Fibroblast of gingiva (primary cell): ENCODE data around the gene ING2.
"Not testable (repeated sequence)": the region's sequence is repeated elsewhere in the genome, so short reads cannot be mapped to it uniquely, and the experiment has no call there.

Experiments used
- DNase-seq: peaks from one replicate; pipeline ENCODE4 v3.0.0-alpha.2; 2011; ENCODE audit warnings: low read depth

The ING2 gene, protein sequence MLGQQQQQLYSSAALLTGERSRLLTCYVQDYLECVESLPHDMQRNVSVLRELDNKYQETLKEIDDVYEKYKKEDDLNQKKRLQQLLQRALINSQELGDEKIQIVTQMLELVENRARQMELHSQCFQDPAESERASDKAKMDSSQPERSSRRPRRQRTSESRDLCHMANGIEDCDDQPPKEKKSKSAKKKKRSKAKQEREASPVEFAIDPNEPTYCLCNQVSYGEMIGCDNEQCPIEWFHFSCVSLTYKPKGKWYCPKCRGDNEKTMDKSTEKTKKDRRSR

DNA sequence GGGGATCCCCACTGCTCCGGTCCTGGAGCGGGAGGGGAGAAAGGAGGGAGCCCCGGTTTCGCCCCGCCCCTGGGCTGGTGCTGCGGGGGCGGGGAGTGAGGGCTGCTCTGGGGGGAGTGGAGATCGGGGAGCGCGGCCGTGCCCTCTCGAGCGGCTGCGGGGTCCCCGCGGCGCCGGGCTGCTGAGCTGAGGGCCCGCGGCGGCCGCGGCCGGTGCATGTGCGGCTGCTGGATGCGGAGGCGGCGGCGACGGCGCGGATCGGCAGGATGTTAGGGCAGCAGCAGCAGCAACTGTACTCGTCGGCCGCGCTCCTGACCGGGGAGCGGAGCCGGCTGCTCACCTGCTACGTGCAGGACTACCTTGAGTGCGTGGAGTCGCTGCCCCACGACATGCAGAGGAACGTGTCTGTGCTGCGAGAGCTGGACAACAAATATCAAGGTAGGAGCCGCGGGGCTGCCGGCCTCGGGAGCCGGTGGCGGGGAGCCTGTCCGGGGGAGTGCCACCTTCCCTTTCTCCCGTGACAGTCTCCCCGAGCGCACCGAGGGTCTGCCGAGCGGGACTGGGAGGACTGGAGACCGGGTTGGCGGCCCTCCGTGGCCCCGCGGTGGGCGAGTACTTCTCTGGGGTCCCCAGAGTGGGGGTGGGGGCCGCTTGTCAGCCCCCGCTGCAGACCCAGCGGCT lies at the start of gene ING2:
Gene ING2, plus strand, starts transcription at position 129 of the 681 bp plus-strand sequence. Its CDS starts 138 bp downstream, at position 267.
- no peak for DNase-seq

DNA sequence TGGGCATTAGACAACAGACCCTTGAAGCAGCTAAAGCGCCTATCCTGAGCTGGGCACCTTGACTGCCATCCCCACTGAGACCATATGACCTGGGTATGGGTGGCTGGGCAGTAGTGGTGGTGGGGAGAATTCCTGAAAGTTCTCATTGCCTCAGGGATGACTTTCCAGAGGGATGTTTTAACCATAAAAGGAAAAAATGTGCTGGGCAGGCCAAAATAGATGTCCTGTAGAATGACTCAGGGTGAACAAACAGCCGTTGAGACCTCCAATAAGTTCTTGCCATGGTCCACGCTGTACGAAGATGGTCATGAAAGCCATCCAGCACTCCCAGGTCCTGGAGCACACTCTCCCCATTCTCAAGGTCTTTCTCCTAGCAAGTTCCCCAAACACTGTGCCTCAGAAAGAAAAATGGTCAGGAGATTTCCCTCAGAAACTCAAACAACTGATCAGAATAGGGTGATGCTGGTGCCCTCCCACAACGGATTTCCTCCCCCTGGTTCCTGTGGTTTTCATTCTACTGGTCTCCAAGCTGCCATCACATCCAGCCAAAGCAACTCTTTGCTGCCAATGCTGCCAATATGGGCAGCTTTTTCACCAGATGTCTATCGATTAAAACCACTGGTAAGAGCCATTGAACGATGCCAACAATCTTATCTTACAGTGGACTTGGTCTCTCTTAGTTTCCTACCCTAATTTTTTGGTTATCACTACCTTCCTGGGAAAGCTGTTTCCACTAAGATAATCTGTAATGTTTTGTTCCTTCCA lies 49.2 kb upstream of the ING2 start:
- DNase-seq, result no peak

DNA sequence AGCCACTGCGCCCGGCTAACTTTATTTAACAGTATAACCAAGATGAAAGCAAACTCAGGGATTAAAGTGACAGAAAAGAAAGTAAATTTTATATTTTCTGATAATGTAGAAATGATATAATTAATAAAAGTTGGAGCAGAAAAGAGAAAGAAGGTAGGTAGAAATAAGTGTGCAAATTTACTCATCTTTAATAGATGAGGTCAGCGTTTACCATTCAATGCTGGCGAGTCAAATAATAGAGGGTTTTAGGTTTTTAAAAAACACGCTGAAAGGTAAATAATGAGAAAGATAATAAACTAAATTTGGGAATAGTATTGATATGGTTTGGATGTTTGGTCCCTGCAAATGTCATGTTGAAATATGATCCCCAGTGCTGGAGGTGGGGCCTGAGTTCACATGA lies 46.9 kb upstream of the ING2 start:
- DNase-seq, result no peak

DNA sequence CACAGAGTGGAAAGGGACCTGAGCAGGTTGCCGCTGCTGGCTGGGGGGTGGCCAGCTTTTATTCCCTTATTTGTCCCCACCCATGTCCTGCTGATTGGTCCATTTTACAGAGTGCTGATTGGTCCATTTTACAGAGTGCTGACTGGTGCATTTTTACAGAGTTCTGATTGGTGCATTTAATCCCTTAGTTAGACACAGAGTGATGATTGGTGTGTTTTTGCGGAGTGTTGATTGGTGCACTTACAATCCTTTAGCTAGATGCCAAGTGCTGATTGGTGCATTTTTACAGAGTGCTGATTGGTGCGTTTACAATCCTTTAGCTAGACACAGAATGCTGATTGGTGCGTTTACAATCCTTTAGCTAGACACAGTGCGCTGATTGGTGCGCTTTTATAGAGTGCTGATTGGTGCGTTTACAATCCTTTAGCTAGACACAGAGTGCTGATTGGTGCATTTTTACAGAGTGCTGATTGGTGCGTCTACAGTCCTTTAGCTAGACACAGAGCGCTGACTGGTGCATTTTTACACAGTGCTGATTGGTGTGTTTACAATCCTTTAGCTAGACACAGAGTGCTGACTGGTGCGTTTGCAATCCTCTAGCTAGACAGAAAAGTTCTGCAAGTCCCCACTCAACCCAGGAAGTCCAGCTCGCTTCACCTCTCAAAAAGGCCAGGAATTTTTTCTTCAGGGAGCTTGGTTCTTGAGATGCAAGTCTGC lies 40.8 kb upstream of the ING2 start:
- not testable (repeated sequence) for DNase-seq

DNA sequence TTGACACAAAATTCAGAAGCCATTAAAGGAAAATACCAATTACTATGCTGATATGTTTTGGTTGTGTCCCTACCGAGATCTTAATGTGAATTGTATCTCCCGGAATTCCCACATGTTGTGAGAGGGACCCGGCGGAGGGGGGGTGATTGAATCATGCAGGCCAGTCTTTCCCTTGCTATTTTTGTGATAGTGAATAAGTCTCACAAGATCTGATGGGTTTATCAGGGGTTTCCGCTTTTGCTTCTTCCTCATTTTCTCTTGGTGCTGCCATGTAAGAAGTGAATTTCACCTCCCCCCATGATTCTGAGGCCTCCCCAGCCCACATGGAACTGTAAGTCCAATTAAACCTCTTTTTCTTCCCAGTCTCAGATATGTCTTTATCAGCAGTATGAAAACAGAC lies 39.0 kb upstream of the ING2 start:
- DNase-seq, result not testable (repeated sequence)

DNA sequence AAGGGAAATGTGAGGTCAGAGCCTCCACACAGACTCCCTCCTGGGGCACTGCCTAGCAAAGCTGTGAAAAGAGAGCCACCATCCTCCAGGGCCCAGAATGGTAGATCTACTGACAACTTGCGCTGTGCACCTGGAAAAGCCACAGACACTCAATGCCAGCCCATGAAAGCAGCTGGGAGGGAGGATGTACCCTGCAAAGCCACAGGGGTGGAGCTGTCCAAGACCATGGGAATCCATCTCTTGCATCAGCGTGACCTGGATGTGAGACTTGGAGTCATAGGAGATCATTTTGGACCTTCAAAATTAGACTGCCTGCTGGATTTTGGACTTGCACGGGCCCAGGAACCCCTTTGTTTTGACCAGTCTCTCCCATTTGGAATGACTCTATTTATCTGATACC lies 37.6 kb upstream of the ING2 start:
- no peak for DNase-seq

DNA sequence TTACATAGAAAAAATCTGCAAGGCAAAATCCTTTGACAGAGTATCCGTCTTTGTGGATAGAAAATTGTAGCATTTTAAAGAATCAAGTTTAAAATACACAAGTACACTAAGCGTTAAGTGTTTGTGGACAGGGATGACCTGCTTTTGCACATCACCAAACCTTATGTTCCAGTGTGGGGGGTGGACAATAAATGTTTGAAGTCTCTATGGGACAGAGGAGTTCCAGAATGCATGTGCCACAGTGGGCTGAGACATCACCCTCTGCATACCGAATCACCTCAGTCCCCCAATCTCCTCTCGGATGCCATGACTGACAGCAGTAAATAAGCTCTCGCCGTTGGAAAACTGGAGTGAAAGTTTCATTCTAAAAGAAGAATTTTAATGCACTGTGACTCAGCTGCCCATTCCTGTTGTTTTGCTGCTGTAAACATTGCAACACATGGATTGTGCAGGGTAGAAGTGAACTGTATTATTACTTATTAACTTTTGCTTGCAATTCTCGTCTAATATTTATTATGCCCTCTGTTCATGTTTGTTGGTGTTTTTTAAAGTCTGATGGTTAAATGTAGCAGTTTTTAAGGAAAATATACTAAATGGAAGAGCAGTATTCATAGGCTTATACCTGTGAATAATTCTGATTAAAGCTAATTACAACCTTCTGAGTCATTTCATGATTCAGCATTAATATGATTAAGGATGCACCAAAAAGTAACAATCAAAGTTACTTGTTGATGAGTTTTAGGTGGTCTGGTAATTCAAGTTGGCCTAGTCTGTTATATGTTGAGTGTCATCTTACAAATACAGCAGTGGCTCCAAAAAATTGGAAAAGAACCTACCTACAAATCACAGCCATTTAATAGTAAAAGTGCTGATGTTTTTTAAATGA lies 36.4 kb upstream of the ING2 start:
- peak; percentile 30 for DNase-seq

DNA sequence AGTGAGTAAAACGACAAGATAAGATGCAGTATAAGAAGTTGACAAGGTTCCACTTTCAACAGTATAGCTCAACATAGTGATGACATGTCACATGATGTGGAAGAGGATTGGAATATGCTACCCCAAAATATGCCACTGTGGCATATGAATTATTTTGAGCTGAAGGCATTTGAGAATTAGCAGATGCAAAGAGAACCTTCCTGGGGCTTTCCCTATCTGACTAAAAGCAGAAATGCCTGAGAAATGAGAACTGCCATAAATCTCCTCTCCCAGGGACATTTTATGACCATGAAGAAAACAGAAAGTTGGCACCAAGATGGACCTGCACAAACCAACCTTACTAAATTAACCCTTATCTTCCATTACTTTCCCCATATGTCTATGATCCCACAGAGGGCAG lies 35.6 kb upstream of the ING2 start:
- no peak for DNase-seq

DNA sequence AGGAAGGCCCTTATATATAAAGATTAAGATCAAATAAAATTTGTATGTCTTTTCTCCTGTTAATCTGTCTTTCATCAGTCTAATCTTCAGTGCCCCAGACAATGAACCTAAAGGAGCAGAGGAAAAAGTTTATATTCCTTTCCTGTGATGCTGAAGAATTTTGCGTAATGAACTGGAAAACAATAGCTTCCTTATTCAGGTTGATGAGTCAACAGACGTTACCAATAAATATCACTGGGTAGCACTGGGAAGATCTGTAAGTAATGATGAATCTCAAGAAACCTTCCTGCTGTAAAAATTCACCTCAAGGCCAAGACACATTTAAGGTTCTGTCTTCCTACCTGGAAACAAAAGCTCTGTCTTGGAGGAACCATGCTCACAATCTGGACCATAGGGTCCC lies 34.9 kb upstream of the ING2 start:
- no peak for DNase-seq

DNA sequence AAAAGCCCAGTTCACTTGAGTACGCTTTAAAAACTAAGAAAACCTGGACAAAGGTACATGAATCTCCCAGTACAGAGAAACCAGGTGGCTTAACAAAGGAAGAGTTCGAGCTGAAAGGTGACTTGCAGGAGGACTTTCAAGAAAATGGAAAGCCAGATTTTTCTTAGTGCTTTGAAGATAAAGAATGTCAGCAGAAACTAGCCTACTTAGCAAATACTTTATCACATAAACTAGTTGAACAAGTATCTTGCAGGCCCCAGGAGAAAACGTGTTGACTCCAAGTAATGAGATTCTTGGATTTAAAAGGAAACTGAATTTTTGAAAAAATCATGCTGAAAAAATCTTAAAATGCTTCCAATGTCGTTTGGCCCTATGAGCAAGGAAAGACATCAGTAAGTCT lies 34.0 kb upstream of the ING2 start:
- DNase-seq, result no peak

DNA sequence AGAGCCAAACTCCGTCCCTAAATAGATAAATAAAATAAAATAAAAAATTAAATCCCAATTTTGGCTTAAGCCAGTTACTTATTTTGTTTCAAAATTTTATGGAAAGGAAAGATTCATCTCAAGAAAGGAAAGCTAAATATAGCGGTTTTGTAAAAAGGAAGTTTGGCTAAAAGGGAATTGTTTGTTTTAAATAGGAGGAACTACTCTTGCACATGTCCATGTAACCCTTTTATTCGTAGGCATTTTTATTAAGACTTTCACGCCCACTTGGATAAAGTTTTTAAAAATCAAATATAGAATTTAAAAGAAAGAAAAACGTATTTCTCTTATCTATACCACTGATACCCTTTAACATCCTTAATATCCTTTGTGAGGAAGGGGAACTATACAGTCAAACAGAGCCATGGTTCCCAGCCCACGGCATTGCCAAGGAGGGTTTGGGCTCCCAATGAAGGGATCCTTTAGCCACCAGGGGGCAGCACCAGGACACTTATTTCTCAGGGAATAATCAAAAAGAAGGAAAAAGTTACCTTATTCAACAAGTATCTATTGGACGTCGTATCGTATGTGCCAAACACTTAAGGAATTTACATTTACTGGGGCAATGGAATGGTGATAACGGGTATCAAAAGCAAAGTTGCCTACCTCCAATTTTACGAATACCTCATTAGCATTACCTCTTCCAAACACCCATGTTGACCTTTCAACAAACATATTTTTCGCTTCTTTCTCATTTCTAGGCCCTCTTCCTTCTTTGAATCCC lies 32.7 kb upstream of the ING2 start:
- DNase-seq, result peak; percentile 46

DNA sequence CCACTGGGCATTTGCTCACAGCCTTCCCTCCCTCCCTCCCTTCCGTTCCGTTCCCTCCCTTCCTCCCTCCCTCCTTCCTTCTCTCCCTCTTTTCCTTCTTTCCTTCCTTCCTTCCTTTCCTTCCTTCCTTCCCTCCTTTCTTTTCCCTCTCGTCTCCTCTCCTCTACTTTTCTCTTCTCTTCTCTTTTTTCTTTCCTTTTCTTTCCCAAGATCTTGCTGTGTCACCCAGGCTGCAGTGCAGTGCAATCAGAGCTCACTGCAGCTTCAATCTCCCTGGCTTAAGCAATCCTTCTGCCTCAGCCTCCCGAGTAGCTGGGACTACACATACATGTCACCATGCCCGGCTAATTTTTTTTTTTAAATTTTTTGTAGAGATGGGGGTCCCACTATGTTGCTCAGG lies 26.7 kb upstream of the ING2 start:
- DNase-seq, result peak; percentile 19

DNA sequence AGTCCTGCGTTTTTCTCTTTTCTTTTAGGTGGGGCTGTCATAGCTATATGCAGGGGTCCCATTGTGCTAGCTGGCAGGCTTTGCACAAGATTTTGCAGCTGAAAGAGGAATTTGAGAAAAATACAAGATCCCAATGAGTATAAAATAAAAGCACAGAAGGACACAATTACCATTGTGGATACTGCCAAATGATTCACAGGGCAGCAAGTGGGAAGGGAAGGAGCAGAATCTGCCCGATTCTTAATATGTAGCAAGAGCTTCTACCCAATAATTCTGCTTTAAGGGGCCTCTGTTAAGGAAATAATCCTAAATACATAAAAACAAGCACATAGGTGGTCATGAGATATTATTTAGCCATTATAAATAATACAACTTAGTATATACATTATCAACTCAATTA lies 25.9 kb upstream of the ING2 start:
- DNase-seq, result peak; percentile 40

DNA sequence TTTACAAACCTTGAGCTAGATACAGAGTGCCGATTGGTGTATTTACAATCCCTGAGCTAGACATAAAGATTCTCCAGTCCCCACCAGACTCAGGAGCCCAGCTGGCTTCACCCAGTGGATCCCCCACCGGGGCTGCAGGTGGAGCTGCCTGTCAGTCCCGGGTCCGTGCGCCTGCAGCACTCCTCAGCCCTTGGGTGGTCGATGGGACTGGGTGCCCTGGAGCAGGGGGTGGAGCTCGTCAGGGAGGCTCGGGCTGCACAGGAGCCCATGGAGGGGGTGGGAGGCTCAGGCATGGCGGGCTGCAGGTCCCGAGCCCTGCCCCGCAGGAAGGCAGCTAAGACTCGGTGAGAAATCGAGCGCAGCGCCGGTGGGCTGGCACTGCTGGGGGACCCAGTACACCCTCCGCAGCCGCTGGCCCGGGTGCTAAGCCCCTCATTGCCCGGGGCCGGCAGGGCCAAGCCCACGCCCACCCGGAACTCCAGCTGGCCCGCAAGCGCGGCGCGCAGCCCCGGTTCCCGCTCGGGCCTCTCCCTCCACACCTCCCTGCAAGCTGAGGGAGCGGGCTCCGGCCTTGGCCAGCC lies 22.3 kb upstream of the ING2 start:
- not testable (repeated sequence) for DNase-seq

DNA sequence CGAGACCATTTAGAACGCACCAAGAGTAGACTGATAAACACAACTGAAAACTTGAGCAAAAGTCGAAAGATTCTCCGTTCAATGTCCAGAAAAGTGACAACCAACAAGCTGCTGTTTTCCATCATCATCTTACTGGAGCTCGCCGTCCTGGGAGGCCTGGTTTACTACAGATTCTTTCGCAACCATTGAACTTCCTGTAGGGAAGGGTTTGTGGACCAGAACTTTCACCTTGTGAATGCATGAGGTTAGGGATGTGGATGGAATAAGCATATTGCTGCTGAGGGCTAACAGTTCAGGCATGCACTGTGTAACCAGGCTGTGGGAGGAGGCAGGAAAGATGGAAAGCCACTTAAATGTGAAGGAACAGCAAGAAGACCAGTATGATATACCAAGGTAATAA lies 20.9 kb upstream of the ING2 start:
- no peak for DNase-seq

DNA sequence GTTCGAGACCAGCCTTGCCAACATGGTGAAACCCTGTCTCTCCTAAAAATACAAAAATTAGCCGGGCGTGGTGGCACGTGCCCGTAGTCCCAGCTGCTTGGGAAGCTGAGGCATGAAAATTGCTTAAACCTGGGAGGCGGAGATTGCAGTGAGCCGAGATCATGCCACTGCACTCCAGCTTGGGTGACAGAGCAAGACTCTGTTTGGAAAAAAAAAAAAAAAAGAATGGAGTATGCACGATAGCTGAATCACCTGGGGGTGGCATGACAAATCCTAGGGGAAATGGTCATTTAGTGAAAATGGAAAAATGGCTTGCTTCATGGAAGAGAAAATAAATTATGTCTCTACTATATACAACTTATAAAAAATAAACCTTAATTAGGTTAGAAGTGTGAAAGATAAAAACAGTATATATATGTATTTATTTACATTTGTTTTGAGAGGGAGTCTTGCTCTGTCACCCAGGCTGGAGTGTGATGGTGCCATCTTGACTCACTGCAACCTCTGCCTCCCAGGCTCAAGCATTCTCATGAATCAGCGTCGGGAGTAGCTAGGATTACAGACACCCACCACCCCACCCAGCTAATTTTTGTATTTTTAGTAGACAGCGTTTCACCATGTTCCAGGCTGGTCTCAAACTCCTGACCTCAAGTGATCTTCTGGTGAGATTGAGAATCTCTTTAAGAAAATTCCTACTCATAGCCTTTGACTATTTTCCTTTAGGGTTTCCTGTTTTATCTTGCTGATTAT lies 19.3 kb upstream of the ING2 start:
- no peak for DNase-seq

DNA sequence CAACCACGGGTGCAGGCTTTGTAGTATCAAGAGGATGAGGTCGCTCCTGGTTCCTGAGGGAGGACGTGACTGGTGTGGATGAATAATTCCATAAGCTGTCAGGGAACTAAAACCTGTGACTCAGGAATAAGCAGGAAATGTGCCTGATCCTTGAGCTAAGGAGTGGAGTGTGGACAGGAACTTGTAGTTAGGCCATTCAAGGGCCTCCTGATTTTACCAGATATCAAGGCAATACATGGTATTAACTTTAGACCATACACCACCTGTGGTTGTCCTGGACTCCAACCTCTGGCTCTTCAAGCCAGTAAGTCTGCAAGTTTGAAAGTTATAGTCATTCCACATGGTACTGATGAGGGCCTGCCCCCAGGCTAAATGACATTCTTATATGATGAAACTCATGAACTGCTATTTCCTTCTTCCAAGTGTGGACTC lies 12.1 kb upstream of the ING2 start:
- DNase-seq, result peak; percentile 68

DNA sequence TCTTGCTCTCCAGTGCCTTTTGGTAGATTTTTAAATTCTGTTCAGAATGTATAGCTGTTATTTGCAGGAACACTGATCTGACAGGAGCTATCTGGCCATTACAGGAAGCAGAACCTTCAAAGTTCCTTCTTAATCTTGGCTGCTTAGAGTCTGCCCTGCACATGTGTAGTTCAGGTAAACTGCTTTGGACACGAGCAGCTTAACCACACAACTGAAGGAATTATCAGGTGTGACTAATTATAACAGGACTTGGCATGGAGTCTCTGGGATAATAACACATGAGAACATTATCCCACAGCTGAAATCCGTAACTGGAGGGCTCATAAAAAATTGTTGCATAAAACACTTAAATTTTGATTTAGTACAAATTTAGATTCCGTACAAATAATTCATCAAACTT lies 11.6 kb upstream of the ING2 start:
- DNase-seq, result no peak

DNA sequence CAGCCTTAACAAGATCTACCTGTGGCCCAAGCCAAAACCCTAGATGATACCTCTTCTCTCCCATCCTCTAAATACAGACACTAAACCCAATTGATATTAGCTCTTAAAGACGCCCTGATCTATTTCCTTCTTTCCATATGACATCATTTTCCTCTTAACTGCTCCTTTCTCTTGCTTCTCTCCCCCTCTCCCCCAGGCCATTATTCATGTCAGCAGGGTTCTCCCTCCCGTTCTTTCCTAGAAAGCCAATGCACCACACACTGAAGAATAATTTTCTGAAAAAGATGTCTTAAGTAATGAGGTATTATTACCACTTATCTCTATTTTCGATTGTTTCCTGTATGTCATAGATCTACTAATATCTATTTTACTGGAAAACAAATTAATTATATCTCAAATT lies 9.7 kb upstream of the ING2 start:
- DNase-seq, result no peak

DNA sequence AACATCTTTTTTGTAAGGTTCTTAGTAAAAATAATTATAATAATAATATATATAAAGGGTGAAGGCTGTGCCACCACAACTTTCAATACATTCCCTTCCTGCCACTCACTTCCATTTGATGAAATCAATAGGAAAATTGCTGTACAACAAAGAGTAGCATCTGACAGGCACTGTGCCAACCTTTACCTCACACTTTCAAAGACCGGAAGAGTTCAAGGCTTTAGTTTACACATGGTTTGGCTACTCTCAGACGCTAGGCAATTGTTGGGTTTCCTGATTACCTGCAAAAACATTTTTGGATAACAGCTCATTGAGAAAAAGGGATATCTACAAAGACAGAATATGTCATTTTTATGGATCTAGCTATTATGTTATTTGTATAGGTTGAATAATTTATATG lies 5.5 kb upstream of the ING2 start:
- DNase-seq, result no peak
